A673 (cell line): ENCODE measurements around the gene MTURN.

Experiments
- CTCF ChIP-seq: fragments of 300-800, 200-600 bp; sonication (generic); conservative IDR thresholded peaks from 2 replicates; pipeline ENCODE4 v1.5.1; 2017; ENCODE audit warnings: low read depth, mild to moderate bottlenecking, antibody characterized with exemption, low read length, moderate library complexity, mixed read lengths
- EZH2 ChIP-seq: fragments of 200-600 bp; sonication (generic); IDR thresholded peaks from 2 replicates; pipeline ENCODE4 v1.6.1; 2017; ENCODE audit warnings: borderline replicate concordance, low read depth, mild to moderate bottlenecking, mixed read lengths, antibody characterized with exemption, low read length; ENCODE audit not compliant: poor library complexity, severe bottlenecking

- TF ChIP-seq CTCF = no peak
- no peak for TF ChIP-seq EZH2
These were observed 27.3 kb downstream of the MTURN start for GRCh38 chr7:30162133-30162532.
